Astrocyte of the cerebellum (primary cell): ENCODE data around the gene RCAN3.

ENCODE experiments used
- DNase-seq: peaks from one replicate; pipeline ENCODE4 v3.0.0-alpha.2; 2011; ENCODE audit warnings: low read depth
- H3K4me3 ChIP-seq: 2 replicates; pipeline ENCODE4 v1.5.1; 2011; ENCODE audit warnings: mild to moderate bottlenecking, low read depth, low read length, moderate library complexity
- CTCF ChIP-seq: IDR thresholded peaks from 2 replicates; pipeline ENCODE4 v1.5.1; 2012; ENCODE audit warnings: low read length, low read depth, moderate library complexity, mild to moderate bottlenecking; ENCODE audit errors: missing control alignments
- in situ Hi-C: cut with HindIII; loops from 2 replicates; pipeline ENCODE4 v1.10.0; 2017; ENCODE audit warnings: low sequenced_read_pairs

Gene RCAN3

GRCh38 chr1:24568475-24568874 lies 65.8 kb downstream of the RCAN3 start:
- no peak for TF ChIP-seq CTCF
- no peak for DNase-seq
- H3K4me3 ChIP-seq, result no peak overlapping the region
- in situ Hi-C loops, result no loop called here

- no peak for TF ChIP-seq CTCF
- in situ Hi-C loops, result no loop called here
- no peak for DNase-seq
Measured at GRCh38 chr1:24570265-24571125, 67.9 kb downstream of the RCAN3 start.

GRCh38 chr1:24572301-24572700 lies 69.7 kb downstream of the RCAN3 start:
- H3K4me3 ChIP-seq, result no peak overlapping the region
- in situ Hi-C loops, result no loop called here
- no peak for TF ChIP-seq CTCF
- DNase-seq, result no peak

More at GRCh38 chr1:24570265-24571125, 67.9 kb downstream of the RCAN3 start:
- no peak overlapping the region for H3K4me3 ChIP-seq

GRCh38 chr1:24575905-24576587 lies 73.4 kb downstream of the RCAN3 start:
- in situ Hi-C loops, result no loop called here
- H3K4me3 ChIP-seq, result no peak overlapping the region
- DNase-seq, result no peak
- no peak for TF ChIP-seq CTCF

GRCh38 chr1:24578846-24579245 lies 76.2 kb downstream of the RCAN3 start:
- in situ Hi-C loops, result no loop called here
- H3K4me3 ChIP-seq, result no peak overlapping the region
- TF ChIP-seq CTCF, result no peak
- no peak for DNase-seq

- H3K4me3 ChIP-seq, result no peak overlapping the region
- in situ Hi-C loops, result no loop called here
- DNase-seq, result no peak
- TF ChIP-seq CTCF, result no peak
Measured at GRCh38 chr1:24580756-24581155, 78.1 kb downstream of the RCAN3 start.
